GM12865 (cell line): ENCODE data around the gene PAXX.

Experiments used
- DNase-seq: peaks from one replicate; pipeline ENCODE4 v3.0.0; 2010; ENCODE audit warnings: low read depth
- H3K4me3 ChIP-seq: 2 replicates; pipeline ENCODE4 v1.5.1; 2011; ENCODE audit warnings: mild to moderate bottlenecking, low read depth, low read length, control low read depth
- CTCF ChIP-seq: IDR thresholded peaks from 2 replicates; pipeline ENCODE4 v1.5.1; 2011; ENCODE audit warnings: low read length, control low read depth, low read depth, inconsistent platforms; ENCODE audit not compliant: insufficient read depth; ENCODE audit errors: missing control alignments

The PAXX gene

GRCh38 chr9:136958898-136959850 is 33.0 kb upstream of the PAXX start:
- no peak for TF ChIP-seq CTCF
- no peak for DNase-seq
- no peak overlapping the region for H3K4me3 ChIP-seq

- no peak overlapping the region for H3K4me3 ChIP-seq
- TF ChIP-seq CTCF = no peak
- DNase-seq = no peak
Observed at GRCh38 chr9:136960212-136960937, 31.8 kb upstream of the PAXX start.

- H3K4me3 ChIP-seq = no peak overlapping the region
- no peak for TF ChIP-seq CTCF
- DNase-seq = no peak
Observed at GRCh38 chr9:136960938-136961275, 31.3 kb upstream of the PAXX start.

GRCh38 chr9:136961279-136962065 is 30.8 kb upstream of the PAXX start:
- DNase-seq = no peak
- no peak overlapping the region for H3K4me3 ChIP-seq
- no peak for TF ChIP-seq CTCF

- no peak for TF ChIP-seq CTCF
- no peak for DNase-seq
- no peak overlapping the region for H3K4me3 ChIP-seq
Observed at GRCh38 chr9:136962163-136962562, 30.1 kb upstream of the PAXX start.

- no peak for TF ChIP-seq CTCF
- DNase-seq = no peak
- no peak overlapping the region for H3K4me3 ChIP-seq
Observed at GRCh38 chr9:136962701-136963248, 29.4 kb upstream of the PAXX start.
